Measurements from ENCODE around the gene SLC30A1.
"Not testable (repeated sequence)": the region's sequence is repeated elsewhere in the genome, so short reads cannot be mapped to it uniquely, and the experiment has no call there.

Gene SLC30A1, protein sequence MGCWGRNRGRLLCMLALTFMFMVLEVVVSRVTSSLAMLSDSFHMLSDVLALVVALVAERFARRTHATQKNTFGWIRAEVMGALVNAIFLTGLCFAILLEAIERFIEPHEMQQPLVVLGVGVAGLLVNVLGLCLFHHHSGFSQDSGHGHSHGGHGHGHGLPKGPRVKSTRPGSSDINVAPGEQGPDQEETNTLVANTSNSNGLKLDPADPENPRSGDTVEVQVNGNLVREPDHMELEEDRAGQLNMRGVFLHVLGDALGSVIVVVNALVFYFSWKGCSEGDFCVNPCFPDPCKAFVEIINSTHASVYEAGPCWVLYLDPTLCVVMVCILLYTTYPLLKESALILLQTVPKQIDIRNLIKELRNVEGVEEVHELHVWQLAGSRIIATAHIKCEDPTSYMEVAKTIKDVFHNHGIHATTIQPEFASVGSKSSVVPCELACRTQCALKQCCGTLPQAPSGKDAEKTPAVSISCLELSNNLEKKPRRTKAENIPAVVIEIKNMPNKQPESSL

DNA sequence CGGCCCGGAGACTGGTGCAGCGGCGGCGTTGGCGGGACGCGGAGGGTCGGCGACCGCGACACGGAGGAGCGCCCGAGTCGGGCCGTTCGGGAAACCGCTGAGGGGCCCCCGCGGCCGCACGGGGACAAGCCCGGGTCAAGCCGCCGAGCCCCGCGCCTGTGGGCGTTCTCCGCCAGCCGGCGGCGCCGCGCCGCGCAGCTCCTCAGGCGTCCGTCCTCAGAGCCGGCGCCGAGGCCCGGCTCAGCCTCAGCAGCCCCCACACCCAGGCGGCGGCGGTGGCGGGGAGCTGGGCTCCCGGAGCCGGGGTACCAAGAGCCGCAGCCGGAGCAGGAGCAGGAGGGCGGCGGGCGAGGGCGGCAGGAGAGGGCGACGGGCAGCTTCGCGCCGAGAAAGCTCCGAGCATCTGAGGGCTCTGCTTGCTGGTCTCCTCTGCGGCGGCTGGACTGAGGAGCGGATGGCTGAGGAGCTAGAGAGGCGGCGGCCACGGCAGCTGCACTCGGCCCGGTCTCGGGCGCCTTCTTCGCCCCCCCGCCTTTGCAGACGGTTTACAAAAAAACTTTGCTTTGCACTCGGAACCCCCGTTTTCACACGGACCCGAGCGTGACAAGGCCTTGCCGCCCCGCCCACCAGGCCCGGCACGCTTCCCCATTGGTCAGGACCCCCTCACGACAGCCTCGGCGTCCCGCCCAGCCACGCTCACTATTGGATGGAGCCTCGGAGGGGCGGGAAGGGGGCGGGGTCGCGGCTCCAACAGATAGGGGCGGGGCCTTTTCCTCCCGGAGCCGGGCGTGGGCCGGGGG lies at the start of gene SLC30A1:
Gene SLC30A1 (minus strand): TSS at position 522 of the 800 bp plus-strand sequence. CDS start 549 bp downstream, outside the sequence.
- peak; percentile 100 for DNase-seq (ENCODE audit: low read depth)

DNA sequence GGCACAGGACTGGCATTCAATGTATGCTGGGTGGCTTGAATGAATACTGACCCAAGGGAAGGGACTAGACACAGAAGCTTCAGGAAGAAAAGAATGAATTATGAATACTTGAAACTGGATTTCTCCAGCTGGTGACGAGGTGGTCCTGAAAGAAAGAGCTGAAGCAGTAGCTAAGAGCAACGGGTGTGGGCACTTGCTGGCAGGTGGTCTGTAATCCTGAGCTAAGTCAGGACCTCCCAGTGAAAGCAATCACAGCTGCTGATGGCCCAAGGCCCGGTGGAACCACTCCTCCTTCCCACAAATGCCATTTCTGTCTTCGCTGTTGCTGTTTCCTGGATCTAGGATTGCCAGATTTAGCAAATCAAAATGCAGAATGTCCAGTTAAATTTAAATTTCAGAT lies 49.5 kb upstream of the SLC30A1 start:
- no peak for DNase-seq (ENCODE audit: low read depth)

DNA sequence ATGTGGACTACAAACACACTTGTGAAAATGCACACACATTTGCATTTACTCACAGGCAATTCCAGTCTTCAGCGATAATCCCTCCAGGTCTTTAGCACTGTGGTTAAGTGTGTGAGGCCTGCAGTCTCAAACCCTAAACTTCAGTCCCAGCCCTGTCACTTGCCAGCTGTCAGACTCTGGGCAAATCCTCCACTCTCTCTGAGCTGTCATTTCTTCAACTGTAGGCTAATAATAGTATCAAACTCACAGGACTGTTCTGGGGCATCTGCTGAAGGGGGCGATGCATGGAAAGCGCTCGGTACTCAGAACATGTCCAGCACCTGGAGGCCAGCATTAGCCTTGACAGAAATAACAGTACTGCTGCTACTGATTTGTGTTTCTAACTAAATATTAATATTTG lies 48.3 kb upstream of the SLC30A1 start:
- no peak for DNase-seq (ENCODE audit: low read depth)

DNA sequence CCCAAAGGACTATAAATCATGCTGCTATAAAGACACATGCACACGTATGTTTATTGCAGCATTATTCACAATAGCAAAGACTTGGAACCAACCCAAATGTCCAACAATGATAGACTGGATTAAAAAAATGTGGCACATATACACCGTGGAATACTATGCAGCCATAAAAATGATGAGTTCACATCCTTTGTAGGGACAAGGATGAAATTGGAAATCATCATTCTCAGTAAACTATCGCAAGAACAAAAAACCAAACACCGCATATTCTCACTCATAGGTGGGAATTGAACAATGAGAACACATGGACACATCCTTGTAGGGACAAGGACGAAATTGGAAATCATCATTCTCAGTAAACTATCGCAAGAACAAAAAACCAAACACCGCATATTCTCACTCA lies 46.9 kb upstream of the SLC30A1 start:
- DNase-seq (ENCODE audit: low read depth) = not testable (repeated sequence)

DNA sequence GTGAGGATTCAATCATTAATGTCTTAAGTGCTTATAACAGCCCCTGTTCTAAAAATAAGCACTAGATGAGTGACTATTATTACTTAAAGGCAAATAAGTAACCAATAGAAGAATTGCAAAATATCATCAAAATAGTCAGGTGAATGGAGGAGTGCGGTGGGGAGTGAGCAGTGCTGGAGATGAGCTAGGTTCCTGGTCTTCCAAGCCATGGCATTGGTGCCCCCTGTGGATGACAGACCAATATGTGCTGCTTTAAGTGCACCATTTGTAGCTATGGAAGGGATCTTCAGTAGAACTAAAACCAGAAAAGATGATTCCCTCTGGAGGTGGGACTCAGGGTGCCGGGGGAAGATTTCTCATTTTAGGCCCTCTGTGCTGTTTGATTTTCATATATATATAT lies 46.1 kb upstream of the SLC30A1 start:
- no peak for DNase-seq (ENCODE audit: low read depth)

DNA sequence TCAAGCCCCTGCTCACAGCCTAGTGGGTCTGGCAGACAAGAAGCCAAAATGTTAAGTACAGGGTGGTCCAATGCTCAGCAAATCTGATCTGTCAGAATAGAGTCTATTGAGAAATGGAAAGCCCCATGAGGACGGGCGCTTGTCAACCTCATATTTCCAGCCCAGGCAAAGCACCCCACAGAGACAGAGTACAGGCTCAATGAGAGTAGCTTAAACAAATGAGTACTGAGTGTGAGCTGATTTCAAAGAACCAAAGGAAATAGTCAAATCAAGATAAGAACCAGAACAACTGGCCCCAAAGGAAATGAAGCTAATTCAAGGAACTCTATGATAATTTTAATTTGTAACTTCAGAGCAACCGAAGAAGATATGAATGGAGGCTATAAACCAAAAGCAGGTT lies 44.6 kb upstream of the SLC30A1 start:
- DNase-seq (ENCODE audit: low read depth) = no peak

DNA sequence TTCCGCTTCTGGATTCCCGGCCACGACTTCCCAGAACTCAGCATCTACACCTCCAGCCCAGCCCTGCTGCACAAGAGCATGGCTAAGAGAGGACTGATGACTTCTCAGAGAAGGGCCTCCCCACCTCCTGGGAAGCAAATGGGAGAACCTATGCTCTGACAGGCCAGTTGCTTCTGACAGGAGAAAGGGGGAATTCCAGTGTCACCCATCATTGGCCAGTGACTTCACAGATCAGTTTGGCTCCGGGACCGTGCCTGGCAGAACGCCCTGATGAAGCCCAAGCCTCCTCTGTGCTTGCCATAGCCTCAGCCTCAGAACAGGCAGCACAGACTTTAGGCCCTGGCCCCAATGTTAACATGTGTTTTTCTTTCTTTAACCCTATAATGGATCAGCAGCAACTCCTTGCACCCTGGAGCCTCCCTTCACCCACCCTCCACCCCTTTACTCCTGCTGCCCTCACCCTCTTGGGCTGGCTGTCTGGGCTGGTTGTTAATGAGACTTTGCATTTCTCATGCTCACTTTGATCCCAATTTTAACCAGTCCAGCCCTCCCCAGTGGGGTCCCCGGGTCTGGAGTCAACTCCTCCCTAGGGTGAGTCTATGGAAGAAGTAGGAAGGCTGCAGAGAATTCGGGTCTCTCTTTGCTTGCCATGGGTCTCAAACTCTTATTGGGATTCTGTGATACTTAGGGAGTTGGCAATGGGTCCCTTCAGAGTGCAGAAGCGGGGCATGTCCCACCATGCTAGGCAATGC lies 42.7 kb upstream of the SLC30A1 start:
- DNase-seq (ENCODE audit: low read depth) = no peak

DNA sequence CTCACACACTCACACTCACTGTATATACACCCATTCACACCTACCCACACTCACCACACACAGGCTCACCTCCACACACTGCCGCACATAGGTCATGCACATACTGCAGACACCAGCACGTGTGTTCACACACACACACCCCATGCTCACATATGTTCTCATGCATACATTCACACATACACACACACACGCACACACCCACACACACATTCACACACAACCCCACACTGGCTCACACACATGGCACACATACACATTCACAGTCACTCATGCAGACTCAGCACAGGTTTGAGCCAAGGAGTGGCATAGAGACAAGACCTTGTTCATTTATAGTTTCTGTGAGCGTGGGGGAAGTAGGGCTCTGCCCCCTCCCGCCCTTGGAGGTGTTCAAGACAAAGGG lies 41.1 kb upstream of the SLC30A1 start:
- DNase-seq (ENCODE audit: low read depth) = no peak

DNA sequence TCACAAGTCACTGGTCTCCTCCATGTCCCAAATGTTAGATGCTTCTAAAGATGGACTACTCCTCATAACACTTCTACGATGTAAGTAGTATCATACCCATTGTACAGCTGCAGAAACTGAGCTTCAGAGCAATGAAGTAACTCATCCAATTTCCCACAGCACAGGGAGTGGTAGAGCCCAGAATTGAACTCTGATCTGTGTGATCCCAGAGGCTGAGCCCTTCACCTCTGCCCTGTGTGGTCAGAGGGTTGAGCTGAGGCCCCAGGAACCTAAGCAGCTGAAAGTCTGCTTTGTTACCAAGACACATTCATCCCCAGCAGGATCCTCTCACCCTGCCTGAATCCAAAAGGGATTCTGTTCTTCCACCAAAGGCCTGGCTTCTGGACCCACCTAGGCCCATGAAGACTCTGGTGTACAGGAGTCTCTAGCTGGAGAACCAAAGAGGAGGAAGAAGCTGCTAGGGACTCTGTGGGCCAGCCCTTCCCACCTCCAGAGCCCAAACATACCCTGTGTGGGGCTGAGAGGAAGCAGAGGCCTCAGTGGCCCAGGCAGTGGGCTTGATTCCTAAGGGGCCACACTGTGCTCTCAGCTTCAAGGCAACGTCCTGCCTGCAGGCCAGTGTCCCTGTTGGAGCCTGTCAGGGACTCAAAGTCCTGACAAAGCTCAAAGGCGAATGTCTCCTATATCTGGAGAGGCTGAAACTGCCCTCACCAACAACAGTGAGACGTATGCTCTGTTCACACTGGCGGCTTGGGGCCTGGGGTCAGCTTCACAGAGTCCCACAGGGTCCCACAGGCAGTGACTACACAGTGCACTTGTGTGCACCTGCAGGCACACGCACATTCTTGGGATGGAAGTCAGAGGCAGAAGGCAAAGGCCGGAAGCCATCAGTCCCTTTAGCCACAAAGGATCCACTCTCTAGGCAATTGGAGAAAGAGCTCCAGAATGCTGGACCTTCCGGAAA lies 40.4 kb upstream of the SLC30A1 start:
- no peak for DNase-seq (ENCODE audit: low read depth)

DNA sequence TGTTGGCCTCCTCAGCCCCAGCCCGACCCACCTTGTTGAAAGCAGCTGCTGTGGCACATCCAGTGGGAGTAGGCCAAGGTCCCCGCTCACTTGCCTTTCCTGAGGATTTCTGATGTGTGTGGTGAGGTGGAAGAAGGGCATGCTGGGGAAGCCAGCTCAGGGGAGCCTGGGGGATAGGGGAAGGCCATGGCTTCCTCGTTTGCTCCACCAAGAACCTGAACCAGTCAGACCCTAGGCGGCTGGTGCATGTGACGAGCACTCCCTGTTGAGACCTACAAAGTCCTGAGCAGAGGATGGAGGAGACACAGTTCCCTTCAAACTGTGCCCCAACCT lies 38.0 kb upstream of the SLC30A1 start:
- DNase-seq (ENCODE audit: low read depth) = no peak

DNA sequence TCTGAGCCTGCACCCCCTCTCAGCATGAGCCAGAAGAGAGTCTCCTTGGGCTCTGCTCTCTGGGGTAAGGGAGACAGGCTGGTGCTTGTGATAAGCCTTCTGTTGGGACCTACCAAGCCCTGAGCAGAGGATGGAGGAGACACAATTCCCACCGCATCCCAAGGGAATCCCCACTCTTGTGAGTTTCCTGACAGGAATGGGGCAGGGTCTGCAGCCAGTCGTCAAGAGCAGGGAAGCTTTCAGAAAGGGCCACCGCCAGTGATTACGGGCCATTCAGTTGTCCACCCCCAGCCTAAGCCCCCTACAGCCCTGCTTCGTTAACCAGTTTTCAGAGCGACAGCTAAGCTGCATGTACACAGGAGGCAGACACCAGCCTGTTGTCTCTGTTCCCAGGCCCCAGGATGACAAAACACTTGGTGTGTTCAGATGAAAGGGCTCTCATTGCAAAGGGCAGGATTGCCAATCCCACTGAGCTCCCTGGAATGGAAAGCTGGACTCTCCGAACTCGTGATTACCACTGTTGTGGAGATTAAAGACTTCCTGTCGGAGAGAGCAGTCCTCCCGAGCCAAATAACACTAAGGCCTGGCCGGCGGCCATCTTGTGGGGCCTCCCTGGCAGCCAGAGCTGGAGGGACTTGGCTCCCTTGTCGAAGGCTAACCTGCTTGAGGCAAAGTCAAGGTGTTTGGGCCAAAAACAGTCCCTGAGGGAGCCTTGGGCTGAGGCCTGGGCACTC lies 37.4 kb upstream of the SLC30A1 start:
- DNase-seq (ENCODE audit: low read depth) = no peak

DNA sequence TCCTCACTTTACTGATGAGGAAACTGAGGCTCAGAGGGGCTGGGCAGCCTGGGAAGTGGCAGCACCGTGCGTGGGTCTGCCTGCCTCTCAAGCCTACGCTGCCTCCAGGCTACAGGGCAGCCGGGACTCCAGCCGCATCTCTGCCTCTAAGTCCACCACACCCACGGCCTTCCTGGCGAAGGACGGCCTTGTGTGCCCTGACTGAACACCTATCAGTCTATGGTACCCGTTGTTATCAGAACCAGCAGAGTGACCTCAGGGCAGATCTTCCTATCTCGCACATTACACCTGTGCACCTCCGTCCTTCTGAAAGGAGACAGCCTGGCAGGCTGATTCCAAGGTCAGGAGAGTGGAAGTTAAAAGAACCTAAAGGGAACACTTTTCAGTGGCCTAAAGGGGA lies 35.7 kb upstream of the SLC30A1 start:
- no peak for DNase-seq (ENCODE audit: low read depth)

DNA sequence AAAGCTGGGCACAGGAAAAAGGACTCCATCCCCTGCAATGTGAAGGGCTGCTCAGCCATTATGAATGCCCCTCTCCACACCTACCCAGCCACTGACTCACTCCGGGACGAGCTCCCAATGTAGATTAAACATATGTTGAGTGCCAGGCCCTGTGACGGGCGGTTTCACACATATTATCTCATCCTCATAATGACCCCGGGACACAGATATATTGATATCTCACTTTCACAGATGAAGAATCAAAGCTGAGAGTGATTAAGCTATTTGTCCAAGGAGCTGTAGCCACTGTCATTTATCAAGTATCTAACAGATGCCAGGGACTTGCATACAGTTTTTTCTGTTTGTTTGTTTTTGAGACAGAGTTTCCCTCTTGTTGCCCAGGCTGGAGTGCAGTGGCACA lies 35.0 kb upstream of the SLC30A1 start:
- no peak for DNase-seq (ENCODE audit: low read depth)

DNA sequence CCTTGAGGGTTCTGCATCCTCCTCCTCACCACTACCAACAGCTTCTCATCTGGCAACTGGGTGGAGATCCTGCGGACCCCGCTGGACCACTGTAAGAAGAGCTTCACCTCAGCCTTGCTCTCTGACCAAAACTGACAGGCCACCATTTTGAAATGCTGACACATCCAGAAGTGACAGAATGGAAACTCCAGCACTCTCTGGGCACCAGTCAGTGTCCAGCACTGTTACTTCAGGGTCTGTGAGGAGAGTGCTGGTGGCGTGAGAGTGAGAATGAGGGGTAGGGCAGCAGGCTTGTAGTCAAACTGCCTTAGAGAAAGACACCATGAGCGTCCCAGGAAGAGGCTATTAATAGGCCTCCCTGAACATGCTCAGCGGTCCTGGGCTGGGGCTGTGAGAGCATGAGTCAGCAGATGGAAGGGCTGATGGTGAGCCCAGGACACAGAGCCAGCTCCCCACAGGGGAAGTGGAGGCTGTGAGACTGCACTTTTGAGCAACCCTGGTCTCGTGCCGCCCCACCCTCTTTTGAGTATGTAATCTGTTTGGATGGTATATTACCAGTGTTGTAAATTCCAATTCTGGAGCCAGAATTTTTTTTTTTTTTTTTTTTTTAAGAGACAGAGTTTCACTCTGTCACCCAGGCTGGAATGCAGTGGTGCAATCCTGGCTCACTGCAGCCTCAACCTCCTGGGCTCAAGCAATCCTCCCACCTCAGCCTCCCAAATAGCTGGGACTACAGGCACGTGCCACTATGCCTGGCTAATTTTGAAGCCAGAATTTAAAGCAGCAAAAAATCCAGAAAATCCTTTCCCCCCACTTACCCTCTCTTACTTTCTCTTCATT lies 34.4 kb upstream of the SLC30A1 start:
- no peak for DNase-seq (ENCODE audit: low read depth)

DNA sequence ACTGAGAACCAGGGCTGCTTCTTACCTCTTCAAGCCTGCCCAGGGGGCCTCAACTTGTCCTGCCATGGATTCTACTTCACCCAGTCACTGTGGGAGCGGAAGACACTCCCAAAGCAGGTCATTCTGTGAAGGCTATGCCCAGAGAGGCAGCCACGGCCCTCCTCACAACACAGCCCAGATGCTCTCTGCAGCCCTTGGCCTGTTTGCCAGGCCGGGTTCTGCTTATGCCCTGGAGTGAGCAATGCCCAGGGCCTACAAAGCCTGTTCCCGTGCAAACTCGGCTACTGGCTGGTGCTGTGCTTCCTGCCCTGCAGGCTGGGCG lies 33.8 kb upstream of the SLC30A1 start:
- DNase-seq (ENCODE audit: low read depth) = no peak

DNA sequence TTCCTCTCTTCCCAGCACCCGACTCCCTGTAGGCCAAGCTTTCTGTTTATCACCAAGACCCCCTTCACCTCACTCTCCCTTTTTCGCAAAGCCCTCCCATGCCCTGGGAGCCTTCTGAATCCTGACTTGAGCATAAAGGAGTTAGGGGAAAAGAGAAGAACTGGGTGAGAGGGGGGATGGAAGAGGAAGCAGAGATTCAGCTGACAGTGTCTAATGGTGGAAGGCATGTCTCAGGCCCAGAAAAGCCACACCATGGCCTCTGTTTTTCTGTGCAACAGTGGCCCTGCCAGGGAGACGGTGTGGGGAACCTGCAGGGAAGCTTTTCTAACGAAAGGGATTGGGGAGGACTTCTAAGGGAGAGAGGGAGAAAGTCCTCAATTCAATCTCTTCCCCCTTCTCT lies 32.9 kb upstream of the SLC30A1 start:
- no peak for DNase-seq (ENCODE audit: low read depth)

DNA sequence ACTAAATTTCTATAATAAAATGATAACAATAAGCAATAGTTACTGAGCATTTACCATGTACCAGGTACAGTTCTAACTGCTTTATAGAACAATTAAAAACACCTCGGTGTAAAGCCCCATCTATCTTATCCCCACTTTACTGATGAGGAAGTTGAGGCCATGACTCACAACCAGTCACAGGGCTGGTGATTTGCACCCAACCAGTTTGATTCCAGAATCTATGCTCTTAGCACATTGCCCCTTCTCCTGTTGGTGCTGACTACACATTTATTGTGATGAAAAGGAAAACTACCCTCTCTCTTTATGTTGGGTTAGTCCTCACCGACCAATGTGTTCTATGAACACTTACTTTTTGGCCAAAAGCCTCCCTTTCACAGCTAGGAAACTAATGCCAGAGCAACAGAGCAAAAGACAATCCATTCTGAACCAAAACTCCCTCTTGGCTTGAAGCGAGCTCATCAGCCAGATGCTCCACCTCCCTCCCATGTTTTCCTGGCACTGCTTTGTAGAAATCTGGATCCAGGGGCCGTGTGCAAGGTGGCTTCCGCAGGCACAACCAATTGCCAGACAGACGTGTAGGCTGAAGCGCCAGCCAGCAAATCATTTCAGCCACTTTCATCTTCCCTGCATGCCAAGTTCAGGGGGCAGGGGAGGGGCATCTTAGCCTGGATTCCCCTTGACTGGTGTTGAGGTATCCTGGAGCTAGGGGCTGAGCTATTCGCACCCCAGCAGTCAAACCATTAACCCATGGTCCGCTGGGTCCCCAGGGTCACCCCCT lies 32.0 kb upstream of the SLC30A1 start:
- DNase-seq (ENCODE audit: low read depth) = no peak

DNA sequence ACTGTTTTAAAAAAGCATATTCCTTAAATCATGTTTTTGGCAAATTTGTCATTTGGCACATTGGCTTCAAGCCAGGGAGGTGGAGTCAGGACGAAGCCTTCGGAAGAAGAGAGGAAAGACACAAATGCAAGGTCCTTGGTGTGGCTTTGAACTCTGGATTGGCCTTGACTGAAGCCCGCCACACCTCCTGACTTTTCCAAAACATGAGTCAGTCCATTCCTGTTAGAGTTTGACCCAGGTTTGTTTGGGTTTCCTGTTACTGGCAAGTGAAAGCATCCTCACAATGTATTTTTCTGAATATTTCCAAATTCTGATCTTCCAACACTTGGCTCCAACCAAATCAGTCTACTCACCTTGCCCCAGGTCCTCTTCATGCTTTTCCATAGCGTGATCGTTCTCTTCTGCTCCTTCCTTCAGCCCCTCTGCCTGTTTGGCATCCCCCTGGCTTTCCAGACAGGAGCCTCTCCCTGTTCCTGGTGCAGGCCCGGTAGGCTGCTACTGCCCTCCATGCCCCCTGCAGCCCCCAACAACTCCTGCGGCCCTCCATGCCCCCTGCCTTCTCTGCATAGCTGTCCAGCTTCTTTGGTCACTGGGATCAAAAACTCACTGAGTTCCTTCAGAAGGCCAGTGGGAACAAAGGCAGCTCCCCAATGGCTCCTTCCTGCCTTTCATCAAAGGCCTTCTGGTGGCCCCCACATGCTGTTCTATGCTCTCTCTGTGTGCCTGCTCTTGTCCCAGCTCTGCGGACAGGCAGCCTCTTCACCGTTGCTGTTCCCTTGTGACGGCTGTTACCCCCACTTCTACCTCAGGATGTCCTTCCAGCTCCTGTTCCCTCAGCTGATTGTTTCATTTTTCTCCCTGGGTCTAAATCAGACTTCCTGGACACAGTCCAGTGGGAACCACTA lies 30.4 kb upstream of the SLC30A1 start:
- no peak for DNase-seq (ENCODE audit: low read depth)
